HG03575 (cell line): ENCODE results near the gene FCMR.

Experiments used
- ATAC-seq: cut with Tn5 transposase; IDR thresholded peaks from one replicate; pipeline ENCODE4 v1.9.1; 2021; ENCODE audit not compliant: unreplicated experiment, insufficient number of reproducible peaks, low FRiP score; ENCODE audit errors: extremely low read depth

The FCMR gene

DNA sequence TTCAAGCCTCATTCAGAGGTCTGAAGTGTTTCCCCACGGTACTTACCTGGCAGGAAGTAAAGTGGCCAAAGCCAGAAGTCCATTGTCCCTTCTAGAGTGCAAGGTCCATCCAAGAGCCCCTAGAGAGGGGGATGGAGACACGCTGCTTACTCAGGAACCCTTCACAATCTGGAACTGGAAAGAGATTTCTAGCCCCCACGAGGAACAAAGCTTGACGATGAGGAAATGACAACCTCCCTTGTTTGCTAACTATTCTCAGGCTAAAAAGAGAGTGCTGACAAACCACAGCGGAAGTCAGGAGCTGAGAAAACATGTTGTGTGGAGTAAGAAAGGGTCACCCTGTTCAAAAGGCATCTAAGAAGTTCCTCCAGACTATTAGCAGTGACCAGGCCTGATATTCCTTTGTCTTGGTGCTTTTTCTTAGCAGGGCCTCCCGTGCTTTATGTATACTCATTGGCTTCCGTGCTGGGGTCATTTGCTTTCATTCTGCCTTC, at the start of gene FCMR:
TSS of gene FCMR (minus strand) at position 170 of the 494 bp plus-strand sequence. CDS start at position 83, 87 bp downstream.
- no peak for ATAC-seq

DNA sequence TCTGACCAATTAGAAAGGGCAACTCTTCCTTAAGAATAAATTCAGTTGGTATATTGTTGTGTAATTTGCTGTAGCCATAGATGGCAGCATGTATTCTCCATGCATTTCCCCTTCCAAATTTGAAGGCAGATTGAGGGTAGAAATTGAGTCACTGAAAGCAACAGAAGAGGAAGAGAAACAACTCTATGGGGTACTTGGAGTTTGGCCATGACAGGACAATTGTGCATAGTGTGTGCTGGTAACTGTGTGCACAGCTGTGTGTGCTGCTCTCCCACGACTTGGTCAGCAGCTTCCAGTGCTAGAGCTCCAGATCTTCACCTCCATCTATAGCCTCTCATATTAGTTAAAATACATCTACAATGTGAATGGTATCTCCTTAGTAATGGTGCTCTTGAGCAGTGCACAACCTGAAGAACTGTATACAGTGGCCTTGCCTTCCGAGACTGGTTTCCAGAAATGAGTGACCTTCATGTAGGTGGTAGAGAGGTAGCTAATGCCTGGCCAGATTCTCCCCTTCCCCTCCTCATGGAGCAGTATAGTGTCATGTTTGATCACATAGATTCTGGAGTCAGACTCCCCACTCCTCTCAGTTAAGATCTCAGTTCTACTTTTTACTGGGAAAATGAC, 49.4 kb upstream of the FCMR start:
- no peak for ATAC-seq

DNA sequence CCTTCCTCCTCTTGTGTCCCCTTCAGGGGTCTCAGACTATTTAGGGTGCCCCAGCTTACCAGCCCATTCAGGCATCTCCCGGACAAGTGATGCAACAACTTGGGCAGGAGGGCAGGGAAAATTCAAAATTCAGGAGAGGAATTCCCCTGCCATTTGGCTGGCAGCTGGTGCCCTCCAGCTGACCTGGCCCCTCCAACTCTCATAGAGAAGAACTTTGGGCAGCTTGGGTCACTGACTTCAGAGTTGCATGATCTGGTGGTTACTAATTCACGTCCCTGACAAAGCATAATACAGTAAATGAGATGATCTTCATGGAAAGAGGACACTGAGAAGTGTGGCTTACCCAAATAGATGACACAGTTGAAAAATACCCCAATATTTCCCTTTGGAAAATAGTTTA, 48.7 kb upstream of the FCMR start, which contains the start of gene FCAMR:
TSS of gene FCAMR (minus strand) at position 15 of the 400 bp plus-strand sequence. CDS start 335 bp downstream, outside the sequence.
- ATAC-seq, result no peak

DNA sequence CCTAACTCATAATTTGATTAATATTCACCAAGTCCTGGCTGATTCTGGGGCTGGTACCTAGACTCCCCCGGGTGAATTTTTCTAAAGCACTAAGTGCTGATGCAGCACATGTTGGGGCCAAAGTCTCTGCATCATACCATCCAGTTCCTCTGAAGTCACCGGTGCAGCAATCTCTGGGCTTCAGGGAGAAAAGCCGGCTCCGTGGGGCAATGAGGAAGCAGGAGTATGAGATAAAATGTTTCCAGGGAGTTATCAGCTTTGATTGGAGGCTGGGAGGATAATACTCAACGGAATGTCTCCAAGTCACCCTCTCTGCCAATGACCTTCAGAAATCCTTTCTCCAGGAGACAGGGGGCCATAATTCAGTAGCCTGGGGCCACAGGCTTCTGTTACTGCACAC, 47.3 kb upstream of the FCMR start:
- ATAC-seq, result no peak

- no peak for ATAC-seq
Measured at GRCh38 chr1:206967096-206967849, 45.5 kb upstream of the FCMR start.

DNA sequence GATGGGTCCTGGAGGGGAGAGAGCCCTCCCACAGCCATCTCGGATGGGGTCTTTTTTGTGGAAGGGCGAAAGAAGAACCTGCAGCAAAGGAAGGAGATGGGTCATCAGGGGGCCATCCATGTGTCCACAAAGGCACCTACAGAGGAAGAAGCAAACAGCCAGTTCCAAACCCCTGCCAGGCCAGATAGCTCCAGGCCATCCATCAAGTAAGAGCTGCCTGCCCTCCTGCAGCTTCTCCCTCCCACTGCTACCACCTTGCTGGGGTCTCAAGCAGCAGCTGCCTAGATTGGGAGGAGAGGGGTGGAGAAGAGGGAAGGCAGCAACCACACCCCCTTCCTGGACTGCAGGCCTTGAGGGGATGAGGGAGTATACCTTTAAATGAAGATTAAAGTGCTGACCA, 44.0 kb upstream of the FCMR start:
- ATAC-seq, result no peak

GRCh38 chr1:206963740-206964139, 42.0 kb upstream of the FCMR start:
- ATAC-seq, result no peak

DNA sequence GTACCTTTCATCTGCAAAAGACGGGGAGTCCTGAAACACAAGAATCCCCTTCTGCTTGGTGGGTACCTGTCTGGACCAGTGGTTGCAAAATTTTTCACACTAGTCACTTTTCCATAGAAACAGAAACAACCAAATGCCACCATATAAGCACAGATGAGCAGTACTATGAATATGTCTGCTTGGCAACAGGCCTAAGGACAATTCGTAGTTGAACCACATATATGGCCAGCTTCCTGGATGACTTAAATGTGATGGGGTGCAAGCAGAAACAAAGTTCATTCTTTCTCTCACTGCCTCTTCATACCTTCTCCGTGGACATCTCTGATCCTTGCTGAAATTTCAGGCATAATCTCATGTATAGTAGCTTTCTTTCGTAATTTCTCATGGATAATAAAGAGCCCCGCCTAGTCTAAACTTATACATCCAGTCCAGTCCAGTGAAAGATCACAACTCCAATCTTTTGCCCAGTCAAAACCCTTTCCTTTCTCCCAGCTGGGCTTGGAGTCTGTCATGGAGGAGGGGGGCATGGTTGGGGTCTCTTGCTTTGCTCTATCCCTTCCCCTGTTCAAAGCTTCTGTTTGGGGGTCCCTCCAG, 41.5 kb upstream of the FCMR start:
- ATAC-seq, result no peak

GRCh38 chr1:206962272-206962671, 40.5 kb upstream of the FCMR start:
- ATAC-seq, result no peak

- no peak for ATAC-seq
Measured at GRCh38 chr1:206961668-206962067, 39.9 kb upstream of the FCMR start.

GRCh38 chr1:206960676-206961386, 39.1 kb upstream of the FCMR start:
- no peak for ATAC-seq

DNA sequence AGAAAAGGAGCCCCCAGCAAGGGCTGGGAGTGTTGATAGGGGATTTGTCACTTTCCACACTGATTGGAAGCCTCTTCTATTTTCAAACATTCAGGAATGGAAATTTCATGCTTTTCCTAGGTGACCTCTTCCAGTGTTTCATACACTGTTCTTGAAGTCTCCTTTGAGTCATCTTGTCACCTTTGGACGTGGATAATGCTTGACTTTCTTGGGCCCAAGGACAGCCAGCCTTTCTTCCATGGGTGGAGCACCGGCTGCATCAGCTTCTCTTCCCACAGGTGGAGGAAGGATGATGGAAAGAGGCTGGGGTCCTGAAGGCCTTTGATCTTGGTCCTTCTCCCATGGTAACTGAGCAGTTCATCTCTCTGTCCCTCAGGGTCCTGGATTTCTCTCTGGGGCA, 36.4 kb upstream of the FCMR start:
- no peak for ATAC-seq

GRCh38 chr1:206957639-206958038, 35.9 kb upstream of the FCMR start:
- no peak for ATAC-seq

DNA sequence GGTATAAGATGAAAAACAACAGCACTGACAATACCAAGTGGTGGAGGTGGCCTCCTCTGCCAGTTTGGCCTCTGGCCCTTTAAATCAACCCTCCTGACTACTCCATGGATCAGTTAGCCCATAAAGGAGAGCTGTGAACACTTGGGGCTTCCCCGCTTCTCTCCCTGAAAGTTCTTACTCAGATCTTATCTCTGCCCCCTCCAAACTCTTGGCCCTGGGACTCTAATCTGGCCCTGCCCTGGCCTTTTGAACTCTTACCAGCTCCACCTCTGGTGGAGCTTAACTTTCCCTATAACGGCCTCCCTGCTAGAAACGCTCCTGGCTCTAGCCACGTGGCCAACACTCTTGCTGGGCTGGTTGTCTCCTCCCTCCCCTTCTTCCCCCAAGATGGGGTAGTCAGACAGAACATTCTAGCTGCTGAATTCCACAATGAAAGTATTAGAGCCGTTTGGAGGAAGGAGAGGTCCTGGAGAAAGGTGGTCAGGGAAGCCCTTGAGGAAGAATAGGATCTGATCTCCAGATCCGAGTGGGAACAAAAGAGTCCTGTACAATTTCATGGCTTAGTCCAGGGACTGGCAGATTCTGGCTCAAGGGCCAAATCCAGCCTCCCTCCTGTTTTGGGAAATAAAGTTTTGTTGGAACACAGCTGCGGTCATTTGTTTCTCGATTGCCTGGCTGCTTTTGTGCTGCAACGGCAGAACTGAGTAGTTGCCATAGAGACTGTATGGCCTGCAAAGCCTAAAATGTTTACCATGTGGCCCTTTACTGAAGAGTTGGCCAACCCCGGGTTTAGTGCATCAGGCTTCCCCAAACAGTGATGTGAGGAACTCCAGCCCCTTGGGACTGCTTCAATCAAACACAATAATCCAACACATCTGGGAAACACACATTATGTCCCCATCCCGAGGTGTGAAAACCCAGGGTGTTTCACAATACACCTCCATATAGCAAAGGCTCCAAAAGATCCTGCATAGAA, 34.0 kb upstream of the FCMR start:
- ATAC-seq, result no peak

DNA sequence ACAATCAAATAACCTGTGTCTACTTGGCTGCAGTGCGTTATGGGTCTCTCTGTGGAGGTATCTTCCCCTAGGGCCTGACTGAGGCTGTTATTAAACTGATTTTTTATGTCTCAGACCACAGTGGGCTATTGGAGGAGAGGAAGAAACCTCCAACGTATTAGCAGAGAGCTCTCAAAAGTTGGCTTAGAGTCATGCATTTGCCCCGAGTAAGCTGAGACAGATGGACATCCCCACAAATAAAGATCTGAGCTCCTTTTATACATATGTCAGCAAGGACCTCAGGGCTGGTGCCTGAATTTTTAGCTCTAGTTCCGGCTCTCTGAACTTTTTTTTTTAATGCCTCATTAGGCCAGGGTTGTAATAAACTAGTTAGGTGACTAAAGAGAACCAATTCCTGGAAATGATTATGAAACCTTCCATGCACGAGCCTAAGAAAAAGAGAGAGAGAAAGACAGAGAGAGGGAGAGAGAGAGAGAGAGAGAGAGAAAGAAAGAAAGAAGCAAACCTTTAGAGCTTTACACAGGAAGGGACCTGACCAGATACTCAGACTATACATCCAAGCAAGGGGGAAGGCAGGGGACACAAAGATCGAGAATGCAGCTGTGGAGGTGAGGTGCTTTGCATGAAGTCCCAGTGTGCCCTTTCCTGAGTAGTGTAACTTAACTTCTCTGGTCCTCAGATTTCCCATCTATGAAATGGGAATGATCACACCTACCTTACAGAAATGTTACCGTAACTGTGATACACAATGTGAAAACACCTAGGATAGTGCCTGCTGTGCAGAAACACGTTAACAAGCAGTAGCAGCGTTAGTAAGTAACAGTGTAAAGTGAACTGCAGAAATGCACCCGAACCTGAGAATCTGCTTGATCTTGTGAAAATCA, 33.0 kb upstream of the FCMR start:
- no peak for ATAC-seq

DNA sequence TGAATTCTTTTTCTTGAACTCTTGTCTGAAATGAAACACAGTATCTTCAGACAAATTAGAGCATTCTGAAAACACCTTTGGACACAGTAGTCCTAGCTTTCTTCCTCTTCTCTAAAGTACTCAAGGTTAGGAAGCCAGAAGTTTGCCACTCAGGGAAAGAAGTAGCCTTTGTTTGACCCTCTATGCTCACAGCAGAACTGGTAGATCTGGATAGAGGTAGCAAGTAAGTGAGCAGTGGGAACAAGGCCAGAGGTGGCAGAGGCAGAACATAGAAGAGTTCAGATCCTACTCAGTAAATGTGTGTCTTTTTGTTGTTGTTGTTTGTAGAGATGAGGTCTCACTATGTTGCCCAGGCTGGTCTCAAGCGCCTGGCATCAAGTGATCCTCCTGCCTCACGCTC, 31.9 kb upstream of the FCMR start:
- ATAC-seq, result no peak

- ATAC-seq, result no peak
Measured at GRCh38 chr1:206953126-206953525, 31.4 kb upstream of the FCMR start.
